Ramos (cell line): Measurements from ENCODE around the gene RAB5IF.
"Not testable (repeated sequence)": the region's sequence is repeated elsewhere in the genome, so short reads cannot be mapped to it uniquely, and the experiment has no call there.

ENCODE experiments used
- in situ Hi-C: fragments of 300-500 bp; cut with MboI; formaldehyde crosslinking; loops from one replicate; pipeline ENCODE4 v1.14.3; 2022; ENCODE audit warnings: low sequenced_read_pairs; ENCODE audit not compliant: unreplicated experiment

Gene RAB5IF

GRCh38 chr20:36605399-36606157 is at the start of gene RAB5IF:
Gene RAB5IF, plus strand, starts transcription at chr20:36605779. Its CDS starts 173 bp downstream, at chr20:36605952.
- in situ Hi-C loops, result no loop called here

GRCh38 chr20:36562724-36563123 is 42.9 kb upstream of the RAB5IF start:
- in situ Hi-C loops, result no loop called here

GRCh38 chr20:36563374-36563773 is 42.2 kb upstream of the RAB5IF start:
- in situ Hi-C loops, result no loop called here

GRCh38 chr20:36564078-36564725 is 41.4 kb upstream of the RAB5IF start:
- in situ Hi-C loops, result not testable (repeated sequence)

GRCh38 chr20:36564726-36565121 is 40.9 kb upstream of the RAB5IF start:
- in situ Hi-C loops, result loop anchor here (5.0 kb wide), 1 partner anchor 38 kb away; no protein-coding TSS in a partner anchor

GRCh38 chr20:36565520-36565919 is 40.1 kb upstream of the RAB5IF start:
- in situ Hi-C loops, result loop anchor here (5.0 kb wide), 1 partner anchor 37 kb away; no protein-coding TSS in a partner anchor

- in situ Hi-C loops, result loop anchor here (5.0 kb wide), 1 partner anchor 32 kb away; no protein-coding TSS in a partner anchor
Observed at GRCh38 chr20:36569847-36570429, 35.6 kb upstream of the RAB5IF start.

GRCh38 chr20:36571564-36572504 is 33.7 kb upstream of the RAB5IF start:
- in situ Hi-C loops, result no loop called here

- in situ Hi-C loops, result no loop called here
Observed at GRCh38 chr20:36572701-36573102, 32.9 kb upstream of the RAB5IF start.

GRCh38 chr20:36573103-36573797 is 32.3 kb upstream of the RAB5IF start, which contains the start of gene TGIF2:
Gene TGIF2, plus strand, starts transcription at chr20:36573597. Its CDS starts 5,178 bp downstream, at chr20:36578775.
- in situ Hi-C loops, result no loop called here

- in situ Hi-C loops, result no loop called here
Observed at GRCh38 chr20:36573798-36574365, 31.7 kb upstream of the RAB5IF start.

GRCh38 chr20:36574366-36575135 is 31.0 kb upstream of the RAB5IF start:
- in situ Hi-C loops, result no loop called here

GRCh38 chr20:36576081-36576445 is 29.5 kb upstream of the RAB5IF start:
- in situ Hi-C loops, result no loop called here

GRCh38 chr20:36578356-36579041 is 27.1 kb upstream of the RAB5IF start:
- in situ Hi-C loops, result no loop called here

- in situ Hi-C loops, result no loop called here
Observed at GRCh38 chr20:36579996-36580545, 25.5 kb upstream of the RAB5IF start.

- in situ Hi-C loops, result no loop called here
Observed at GRCh38 chr20:36582322-36582721, 23.3 kb upstream of the RAB5IF start.

- in situ Hi-C loops, result no loop called here
Observed at GRCh38 chr20:36582821-36583220, 22.8 kb upstream of the RAB5IF start.
